ENCODE data around the gene RIOK2. TPM values are rescaled to one million over a fixed set of nuclear protein-coding genes. Genes with fewer than 3 reads are reported as not detected.

Gene RIOK2
- total RNA-seq: 10 to 100 TPM; 26.3 to 31.0 (median 28.2) TPM
- total RNA-seq (2013): 33.9 TPM

GRCh38 chr5:97183100-97183929 is at the start of gene RIOK2:
TSS of gene RIOK2 (minus strand) at chr5:97183247. CDS start at chr5:97183191, 56 bp downstream.
- H3K36me3 ChIP-seq (ENCODE audit: control insufficient read depth, insufficient read depth, low read length): peaks cover 8% of the 10 kb centered on the region
- Mint-ChIP-seq H3K4me1 (peaks cover 33 to 37% of the 10 kb centered on the region in 2 donors), H3K27ac (peak within 1 kb of the TSS; percentile 98 to 99), H3K9me3 (no peaks in the 10 kb centered on the region), H3K4me3 (peak within 1 kb of the TSS; percentile 95), H3K27me3 (ENCODE audit: low read depth in 2 of 2) (peaks cover 12 to 14% of the 10 kb centered on the region in 2 donors), H3K36me3 (peaks cover 9% of the 10 kb centered on the region)
- H3K4me3 ChIP-seq (ENCODE audit: low read length): peak within 1 kb of the TSS; percentile 57
- peaks cover 10% of the 10 kb centered on the region for H3K4me1 ChIP-seq (ENCODE audit: control insufficient read depth, insufficient read depth, low read length)
- H3K27me3 ChIP-seq (ENCODE audit: control insufficient read depth, insufficient read depth, low read length): no peaks in the 10 kb centered on the region
- H3K9me3 ChIP-seq (ENCODE audit: control insufficient read depth, insufficient read depth, low read length): no peaks in the 10 kb centered on the region
- TF ChIP-seq CTCF (IDR thresholded peaks at IDR 0.05): no peak
- WGBS (ENCODE audit: insufficient coverage): 0% methylated on average over 41 of the region's 44 CpGs
- DNase-seq (peak; percentile 81 to 96), ATAC-seq (peak; percentile 91 to 97 (median 91))
- H3K27ac ChIP-seq (ENCODE audit: low read length): peak within 1 kb of the TSS; percentile 91
- intact Hi-C loops (cut with micrococcal nuclease): loop anchor here (1.0 to 10.0 kb wide), 3 partner anchors 248 to 1589 kb away; partner anchors contain the start of genes GPR150 and RGMB

DNA sequence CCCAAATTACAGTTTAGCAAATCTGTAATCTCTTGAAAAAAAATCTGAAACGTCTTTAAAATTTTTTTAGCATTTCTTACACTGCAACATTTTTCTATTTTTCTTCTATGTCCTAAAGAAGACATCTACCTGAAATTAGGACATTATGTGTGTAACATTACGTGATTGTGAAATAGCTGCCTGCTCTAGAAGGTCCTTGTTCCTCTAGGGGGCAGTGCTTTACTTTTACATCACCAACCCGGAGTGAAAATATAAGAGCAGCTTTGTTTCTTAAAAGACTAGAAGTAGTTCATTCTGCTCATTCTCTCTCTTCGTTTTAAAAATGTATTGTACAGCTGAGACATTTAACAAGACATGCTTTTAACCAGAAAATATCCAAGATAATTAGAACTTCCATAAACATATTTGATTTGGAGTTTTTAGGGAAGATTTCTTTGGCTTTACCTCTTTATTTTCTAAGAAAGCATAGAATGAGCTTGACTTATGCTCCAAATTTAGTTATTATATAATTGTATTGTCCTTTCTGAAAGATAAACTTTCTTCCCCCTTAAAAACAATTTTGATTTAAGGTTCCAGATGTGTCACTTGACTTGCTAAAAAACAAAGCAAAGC is 48.1 kb upstream of the RIOK2 start:
- WGBS (ENCODE audit: insufficient coverage): 20% methylated on average over 1 of the region's 4 CpGs
- ATAC-seq (peak; percentile 60 to 67 (median 60)), DNase-seq (peak in 1 of 2 donors; percentile 67)
- no peaks in the 10 kb centered on the region for H3K4me1 ChIP-seq (ENCODE audit: control insufficient read depth, insufficient read depth, low read length)
- H3K4me3 ChIP-seq (ENCODE audit: low read length): no peak overlapping the region
- intact Hi-C loops (cut with micrococcal nuclease): no loop called here
- H3K27ac ChIP-seq (ENCODE audit: low read length): no peak overlapping the region
- peaks cover 0 to 4% of the 10 kb centered on the region in 2 donors for H3K27me3 Mint-ChIP-seq (ENCODE audit: low read depth in 2 of 2)
- no peaks in the 10 kb centered on the region for H3K36me3 ChIP-seq (ENCODE audit: control insufficient read depth, insufficient read depth, low read length)
- H3K4me3 Mint-ChIP-seq: no peak overlapping the region
- no peaks in the 10 kb centered on the region for H3K9me3 Mint-ChIP-seq
- H3K27ac Mint-ChIP-seq: no peak overlapping the region
- H3K9me3 ChIP-seq (ENCODE audit: control insufficient read depth, insufficient read depth, low read length): no peaks in the 10 kb centered on the region
- no peaks in the 10 kb centered on the region for H3K27me3 ChIP-seq (ENCODE audit: control insufficient read depth, insufficient read depth, low read length)
- no peaks in the 10 kb centered on the region for H3K36me3 Mint-ChIP-seq
- H3K4me1 Mint-ChIP-seq: no peaks in the 10 kb centered on the region
- TF ChIP-seq CTCF (IDR thresholded peaks at IDR 0.05): peak; percentile 68

- Mint-ChIP-seq H3K27ac (no peak overlapping the region), H3K27me3 (ENCODE audit: low read depth in 2 of 2) (peaks cover 0 to 4% of the 10 kb centered on the region in 2 donors), H3K4me3 (no peak overlapping the region), H3K36me3 (no peaks in the 10 kb centered on the region), H3K4me1 (no peaks in the 10 kb centered on the region), H3K9me3 (no peaks in the 10 kb centered on the region)
- H3K27me3 ChIP-seq (ENCODE audit: control insufficient read depth, insufficient read depth, low read length): no peaks in the 10 kb centered on the region
- no peaks in the 10 kb centered on the region for H3K9me3 ChIP-seq (ENCODE audit: control insufficient read depth, insufficient read depth, low read length)
- no peak overlapping the region for H3K4me3 ChIP-seq (ENCODE audit: low read length)
- no peak for DNase-seq
- intact Hi-C loops (cut with micrococcal nuclease): no loop called here
- TF ChIP-seq CTCF (IDR thresholded peaks at IDR 0.05): no peak
- ATAC-seq: no peak
- 72% methylated on average over 6 of the region's 6 CpGs for WGBS (ENCODE audit: insufficient coverage)
- H3K27ac ChIP-seq (ENCODE audit: low read length): no peak overlapping the region
- H3K36me3 ChIP-seq (ENCODE audit: control insufficient read depth, insufficient read depth, low read length): no peaks in the 10 kb centered on the region
- no peaks in the 10 kb centered on the region for H3K4me1 ChIP-seq (ENCODE audit: control insufficient read depth, insufficient read depth, low read length)
These were observed 46.7 kb upstream of the RIOK2 start for GRCh38 chr5:97229688-97230285.

Data from natural killer cell (primary cell).